ENCODE results near the gene PARD6B. TPM values are rescaled to one million over a fixed set of nuclear protein-coding genes. Genes with fewer than 3 reads are reported as not detected.
"Not testable (repeated sequence)": the region's sequence is repeated elsewhere in the genome, so short reads cannot be mapped to it uniquely, and the experiment has no call there.

The PARD6B gene, protein sequence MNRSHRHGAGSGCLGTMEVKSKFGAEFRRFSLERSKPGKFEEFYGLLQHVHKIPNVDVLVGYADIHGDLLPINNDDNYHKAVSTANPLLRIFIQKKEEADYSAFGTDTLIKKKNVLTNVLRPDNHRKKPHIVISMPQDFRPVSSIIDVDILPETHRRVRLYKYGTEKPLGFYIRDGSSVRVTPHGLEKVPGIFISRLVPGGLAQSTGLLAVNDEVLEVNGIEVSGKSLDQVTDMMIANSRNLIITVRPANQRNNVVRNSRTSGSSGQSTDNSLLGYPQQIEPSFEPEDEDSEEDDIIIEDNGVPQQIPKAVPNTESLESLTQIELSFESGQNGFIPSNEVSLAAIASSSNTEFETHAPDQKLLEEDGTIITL
- total RNA-seq: 0.20 and 0.22 TPM in 2 replicates

DNA sequence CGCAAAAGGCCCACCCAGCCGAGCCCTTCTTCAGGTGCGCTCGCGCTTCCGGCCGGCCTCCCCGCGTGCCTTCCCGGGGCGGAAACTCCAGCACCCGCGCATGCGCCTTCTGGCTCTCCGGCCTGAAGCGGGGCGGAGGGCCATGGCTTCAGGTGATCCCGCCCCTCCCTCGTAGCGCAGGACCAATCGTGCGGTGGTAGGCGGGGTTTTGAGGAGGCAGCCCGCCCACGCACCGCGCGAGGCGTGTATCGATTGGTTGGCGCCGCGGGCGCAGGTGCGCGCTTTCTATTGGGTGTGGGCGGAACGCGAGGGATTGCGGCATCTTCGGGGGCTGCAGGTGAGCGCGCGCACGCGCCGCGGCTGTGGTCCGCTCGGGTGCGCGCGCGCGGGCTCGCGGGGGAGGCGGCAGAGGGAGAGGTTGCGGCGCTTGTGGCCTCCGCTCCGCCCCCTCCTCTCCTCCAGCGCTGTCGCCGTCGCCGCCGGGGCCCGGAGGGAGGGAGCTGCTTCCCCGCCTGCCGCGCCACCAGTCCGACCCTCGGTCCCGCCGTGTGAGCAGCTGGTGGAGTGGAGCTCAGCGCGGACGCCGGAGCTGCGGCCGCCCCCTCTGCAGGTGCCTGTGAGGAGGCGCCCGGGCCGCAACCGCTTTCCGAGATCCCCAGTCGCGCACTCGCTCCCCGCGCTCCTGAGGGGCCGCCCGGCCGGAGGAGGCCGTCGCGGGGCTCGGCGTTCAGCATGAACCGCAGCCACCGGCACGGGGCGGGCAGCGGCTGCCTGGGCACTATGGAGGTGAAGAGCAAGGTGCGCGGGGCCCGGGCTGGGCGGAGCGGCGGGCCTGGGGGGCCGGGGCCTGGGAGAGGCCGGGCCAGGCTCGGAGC, at the start of gene PARD6B:
Gene PARD6B, plus strand, starts transcription at position 526 of the 875 bp plus-strand sequence. Its CDS starts 207 bp downstream, at position 733.
- DNase-seq (ENCODE audit: low read depth in 2 of 2): peak; percentile 75 to 91

DNA sequence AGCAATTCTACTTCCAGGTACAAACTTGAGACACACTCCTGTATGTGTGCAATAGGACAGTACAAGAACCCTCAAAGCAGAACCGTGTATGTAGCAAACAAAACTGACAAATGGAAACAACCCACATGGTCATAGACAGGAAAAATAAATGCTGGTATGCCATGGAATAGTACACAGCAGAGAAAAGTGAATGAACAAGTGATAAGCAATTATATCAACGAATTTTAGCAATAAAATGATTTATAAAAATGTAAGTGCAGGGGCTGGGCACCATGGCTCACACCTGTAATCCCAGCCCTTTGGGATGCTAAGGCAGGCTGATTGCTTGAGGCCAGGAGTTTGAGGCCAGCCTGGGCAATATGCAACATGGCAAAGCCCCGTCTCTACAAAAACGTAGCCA, 49.3 kb upstream of the PARD6B start:
- DNase-seq (ENCODE audit: low read depth in 2 of 2): no peak

DNA sequence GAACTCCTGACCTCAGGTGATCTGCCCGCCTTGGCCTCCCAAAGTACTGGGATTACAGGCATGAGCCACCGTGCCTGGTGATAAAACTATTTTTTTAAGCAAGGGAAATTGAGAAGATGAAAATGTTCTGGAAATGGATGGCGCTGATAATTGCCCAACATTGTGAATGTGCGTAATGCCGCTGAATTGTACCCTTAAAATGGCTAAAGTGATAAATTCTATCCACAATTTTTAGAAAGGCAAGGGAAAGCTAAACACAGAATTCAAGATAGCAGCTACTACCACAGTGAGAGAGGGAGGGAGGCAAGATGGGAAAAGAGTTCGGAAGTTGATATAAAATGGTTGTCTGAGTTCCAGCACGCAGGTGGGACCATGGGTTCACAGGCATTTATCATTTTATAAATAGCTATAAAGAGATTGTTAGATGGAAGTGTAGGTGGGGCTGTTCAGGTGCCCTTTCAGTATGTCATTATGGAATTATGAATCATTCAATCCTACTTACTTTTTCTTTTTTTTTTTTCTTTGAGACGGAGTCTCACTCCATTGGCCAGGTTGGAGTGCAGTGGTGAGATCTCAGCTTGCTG, 48.3 kb upstream of the PARD6B start:
- DNase-seq (ENCODE audit: low read depth in 2 of 2): no peak

DNA sequence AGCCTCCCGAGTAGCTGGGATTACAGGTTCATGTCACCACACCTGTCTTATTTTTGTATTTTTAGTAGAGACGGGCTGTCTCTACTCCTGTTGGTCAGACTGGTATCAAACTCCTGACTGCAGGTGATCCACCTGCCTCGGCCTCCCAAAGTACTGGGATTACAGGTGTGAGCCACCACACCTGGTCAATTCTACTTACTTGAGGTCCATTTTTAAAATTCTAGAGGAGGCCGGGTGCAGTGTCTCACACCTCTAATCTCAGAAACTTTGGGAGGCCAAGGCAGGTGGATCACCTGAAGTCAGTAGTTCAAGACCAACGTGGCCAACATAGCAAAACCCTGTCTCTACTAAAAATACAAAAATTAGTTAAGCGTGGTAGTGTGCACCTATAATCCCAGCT, 47.8 kb upstream of the PARD6B start:
- no peak for DNase-seq (ENCODE audit: low read depth in 2 of 2)

DNA sequence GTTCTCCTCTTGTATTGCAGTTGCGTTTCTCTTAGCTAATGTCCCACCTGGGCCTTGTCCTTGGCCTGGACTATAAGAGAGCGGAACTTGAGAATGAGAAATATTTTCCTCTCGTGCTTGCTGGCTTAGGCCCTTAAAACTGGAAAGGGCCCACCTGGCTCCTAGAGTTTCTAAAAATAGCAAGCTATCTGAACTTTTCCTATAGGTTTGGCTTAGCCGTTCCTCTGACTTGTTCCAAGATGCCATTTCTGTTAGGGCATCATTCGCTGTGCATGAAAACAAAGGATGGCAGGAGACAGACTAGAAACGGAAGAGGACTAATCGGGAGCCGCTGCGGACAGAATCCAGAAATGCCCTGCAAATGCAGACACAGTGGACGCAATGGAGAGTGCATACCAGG, 44.6 kb upstream of the PARD6B start:
- DNase-seq (ENCODE audit: low read depth in 2 of 2): no peak

DNA sequence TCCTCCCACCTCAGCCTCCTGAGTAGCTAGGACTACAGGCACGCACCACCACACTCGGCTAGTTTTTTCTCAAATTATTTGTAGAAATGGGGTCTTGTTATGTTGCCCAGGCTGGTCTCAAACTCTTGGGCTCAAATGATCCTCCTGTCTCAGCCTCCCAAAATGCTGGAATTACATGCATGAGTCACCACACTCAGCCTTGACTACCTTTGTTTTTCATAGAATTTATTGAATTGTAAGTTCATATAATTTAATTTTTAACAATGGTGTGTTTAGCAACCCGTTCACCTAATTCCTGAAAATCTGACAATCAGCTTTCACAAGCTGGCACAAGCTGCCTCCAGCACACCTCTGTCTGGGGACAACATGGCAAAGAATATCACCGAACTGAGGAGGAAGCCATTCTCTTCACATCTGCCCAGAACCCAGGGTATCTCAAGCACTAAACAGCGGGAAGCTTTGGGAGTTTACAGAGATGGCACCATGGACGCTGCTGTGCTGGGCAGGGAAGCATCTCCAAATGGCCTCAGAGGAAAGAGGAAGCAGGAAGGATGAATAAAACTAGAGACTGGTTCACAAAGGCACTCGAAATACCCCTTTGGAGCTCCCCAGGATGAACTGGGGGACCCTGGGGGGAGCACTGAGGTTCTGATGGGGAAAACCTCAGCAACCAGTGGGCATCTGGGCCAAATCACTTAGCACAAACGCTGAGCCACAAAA, 43.0 kb upstream of the PARD6B start:
- no peak for DNase-seq (ENCODE audit: low read depth in 2 of 2)

DNA sequence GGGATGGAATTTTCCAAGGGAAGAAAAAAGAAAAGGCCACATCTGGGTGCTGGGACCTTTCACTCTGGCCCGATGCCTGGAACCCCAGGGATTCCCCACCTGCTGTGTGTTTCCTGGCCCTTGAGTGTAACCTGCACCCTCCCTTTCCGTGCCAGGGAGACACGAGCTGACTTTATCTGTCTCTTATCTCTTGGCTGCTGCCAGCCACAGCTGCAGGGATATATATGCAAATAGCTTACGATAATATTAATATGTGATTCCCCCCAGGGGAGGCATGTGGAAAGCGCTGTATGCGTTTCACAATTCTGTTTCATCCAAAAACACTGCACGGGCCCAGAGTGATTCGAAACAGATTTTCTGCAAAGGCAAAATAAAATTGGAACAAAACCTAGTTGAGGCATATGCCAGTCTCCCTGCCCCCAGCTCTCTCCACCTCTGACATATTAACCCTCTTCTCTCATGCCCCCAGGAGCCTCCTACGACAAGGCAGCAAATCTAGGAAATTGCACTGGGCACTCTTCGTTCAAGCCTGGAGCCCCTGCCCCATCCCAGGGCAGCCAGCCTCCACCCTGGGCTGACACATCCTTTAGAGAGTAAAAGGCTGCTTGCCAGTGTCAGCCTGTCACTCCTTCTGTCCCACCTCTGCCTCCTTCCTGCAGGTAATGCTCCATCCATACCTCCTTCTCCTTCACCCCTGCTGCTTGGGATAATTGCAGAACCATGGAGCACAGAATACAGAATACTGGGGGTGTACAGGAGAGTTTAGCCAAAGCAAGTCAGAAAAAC, 41.3 kb upstream of the PARD6B start:
- peak in 1 of 2 donors; percentile 7 for DNase-seq (ENCODE audit: low read depth in 2 of 2)

DNA sequence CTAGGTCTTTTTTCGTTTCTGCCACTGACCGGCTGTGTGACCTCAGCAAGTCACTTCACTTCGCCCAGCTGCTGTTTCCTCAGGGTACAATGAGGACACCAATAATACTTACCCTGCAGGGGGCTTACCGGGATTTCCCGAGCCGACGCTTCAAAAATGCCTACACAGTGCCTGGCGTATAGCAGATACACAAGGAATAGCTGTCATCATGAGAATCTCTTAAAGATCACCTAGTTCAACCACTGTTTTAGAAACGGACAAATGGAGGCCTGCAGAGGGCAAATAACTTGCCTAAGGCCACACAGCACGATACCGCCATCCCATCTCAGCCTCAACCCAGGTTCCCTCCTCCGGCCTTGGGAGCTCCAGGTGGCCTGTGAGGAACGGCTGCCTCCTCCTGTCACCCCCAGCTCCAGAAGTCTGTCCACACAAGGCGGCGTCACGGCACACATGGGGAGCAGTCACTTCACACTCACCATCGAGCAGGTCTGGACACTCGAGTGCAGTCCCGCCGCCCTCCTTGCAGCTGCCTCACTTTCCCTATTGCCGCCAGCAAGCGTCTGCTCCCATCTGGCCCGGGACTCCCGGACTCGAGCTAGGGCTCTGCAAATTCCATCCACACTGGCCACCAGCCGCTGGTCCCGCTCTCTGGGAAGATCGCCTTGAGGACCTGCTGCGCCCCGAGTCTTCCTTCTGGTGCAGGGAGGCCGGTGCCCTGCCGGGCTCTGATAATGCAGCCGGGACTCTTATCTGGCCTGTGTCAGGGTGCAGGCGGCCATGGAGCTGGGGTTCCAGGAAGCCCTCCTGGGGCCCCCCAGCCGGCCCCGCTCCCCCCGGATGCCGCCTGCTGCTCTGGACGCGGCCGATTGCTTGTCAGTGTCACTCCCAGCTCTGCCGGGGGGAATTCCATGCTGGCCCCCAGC, 40.5 kb upstream of the PARD6B start, which contains the start of gene RIPOR3:
Gene RIPOR3, minus strand, starts transcription at position 893 of the 923 bp plus-strand sequence. Its CDS starts 414 bp downstream, at position 479.
- no peak for DNase-seq (ENCODE audit: low read depth in 2 of 2)

DNA sequence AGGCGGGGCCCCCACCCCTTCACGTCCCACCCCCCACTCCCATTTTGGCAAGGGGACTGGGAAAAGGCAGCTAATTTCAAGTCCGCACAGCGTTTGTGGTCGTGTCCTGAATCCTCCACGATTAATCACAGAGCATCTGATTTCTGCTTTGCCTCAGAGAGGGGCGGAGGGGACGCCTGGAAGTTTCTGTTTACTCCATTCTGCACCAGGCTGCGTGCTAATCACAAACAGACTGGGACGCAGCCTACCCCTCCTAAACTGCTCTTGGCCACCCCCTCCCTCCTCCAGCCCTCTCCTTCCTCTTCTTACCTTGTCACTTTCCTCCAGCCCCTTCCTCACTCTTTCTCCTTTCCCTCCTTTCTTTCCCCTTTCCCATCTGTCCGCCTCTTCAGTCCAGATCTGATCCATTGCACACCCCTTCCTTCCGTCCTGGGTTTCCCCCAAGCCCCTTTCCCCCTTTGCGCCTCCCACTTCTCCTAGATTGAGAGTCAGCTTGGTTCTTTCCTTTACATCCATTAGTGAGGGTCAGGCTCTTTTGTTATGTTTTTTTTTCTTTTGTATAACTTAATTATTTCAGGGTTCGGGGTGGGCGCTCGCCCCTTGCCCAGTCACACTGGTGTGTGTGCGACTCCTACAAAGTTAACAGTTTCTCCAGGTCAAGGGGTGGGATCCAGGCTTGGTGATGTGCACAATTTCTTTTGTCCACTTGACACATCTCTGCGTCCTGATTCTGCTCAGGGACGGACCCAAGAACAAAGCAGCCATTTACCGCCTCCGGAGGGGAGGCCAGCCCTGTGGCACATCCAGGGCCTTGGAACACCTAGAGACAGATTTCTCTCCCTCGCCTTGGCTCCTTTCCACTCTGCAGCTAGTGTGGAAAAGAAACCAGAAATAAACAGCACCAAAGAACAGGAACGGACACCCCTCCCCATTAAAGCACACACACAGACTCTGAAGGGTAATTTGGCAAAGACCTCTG, 39.5 kb upstream of the PARD6B start:
- DNase-seq (ENCODE audit: low read depth in 2 of 2): no peak

DNA sequence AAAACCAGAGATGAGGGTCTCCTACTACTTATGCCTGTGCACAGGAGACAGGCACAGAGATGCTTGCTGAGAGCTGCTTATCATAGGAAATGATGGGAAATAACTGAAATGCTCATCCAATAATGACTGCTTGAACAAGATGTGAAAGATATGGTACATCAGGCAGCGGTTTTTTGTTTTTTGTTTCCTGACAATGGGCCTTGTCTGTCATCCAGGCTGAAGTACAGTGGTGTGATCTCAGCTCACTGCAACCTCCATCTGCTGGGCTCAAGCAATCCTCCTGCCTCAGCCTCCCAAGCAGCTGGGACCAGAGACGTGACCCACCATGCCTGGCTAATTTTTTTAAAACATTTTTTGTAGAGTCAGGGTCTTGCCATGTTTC, 38.8 kb upstream of the PARD6B start:
- DNase-seq (ENCODE audit: low read depth in 2 of 2): no peak

DNA sequence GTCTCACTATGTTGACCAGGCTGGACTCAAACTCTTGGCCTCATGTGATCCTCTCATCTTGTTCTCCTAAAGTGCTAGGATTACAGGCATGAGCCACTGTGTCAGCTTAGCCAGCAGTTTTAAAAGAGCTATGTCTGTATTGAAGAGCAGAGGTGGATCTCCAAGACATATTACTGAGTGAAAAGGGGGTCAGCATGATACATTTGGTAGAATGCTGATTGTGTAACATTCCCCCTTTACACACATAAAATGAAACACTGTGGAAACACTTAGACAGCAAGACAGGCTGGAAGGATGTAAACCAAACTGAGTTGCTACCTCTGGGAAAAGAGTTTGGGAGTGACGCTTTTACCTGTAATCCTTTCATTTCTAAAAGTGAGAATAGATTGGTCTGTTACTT, 38.4 kb upstream of the PARD6B start:
- no peak for DNase-seq (ENCODE audit: low read depth in 2 of 2)

DNA sequence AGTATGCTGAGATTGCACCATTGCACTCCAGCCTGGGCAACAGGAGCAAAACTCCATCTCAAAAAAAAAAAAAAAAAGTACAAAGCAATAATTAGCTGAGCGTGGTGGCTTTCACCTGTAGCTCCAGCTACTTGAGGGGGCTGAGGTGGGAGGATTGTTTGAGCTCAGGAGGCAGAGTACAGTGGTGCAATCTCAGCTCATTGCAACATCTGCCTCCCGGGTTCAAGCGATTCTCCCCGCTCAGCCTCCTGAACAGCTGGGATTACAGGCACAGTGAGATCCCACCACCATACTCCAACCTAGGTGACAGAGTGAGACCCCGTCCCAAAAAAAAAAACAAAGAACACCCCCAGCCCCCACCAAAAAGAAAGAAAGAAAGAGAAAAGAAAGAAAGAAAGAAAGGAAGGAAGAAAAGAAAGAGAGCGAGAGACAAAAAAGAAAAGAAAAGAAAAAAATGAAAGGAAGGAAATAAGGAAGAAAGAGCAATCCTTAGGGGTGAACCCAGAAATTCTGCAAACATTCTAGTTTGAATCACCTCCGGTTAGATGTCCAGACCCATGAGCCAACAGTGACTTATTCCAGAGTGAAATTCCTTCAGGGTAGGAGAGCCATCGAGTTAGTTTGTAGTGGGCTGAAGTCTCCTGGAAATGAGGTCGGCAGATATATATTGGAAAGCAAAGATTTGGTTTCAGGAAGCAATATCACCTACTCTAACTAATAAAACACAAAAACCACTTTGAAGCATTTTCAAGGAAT, 36.8 kb upstream of the PARD6B start:
- DNase-seq (ENCODE audit: low read depth in 2 of 2): no peak

DNA sequence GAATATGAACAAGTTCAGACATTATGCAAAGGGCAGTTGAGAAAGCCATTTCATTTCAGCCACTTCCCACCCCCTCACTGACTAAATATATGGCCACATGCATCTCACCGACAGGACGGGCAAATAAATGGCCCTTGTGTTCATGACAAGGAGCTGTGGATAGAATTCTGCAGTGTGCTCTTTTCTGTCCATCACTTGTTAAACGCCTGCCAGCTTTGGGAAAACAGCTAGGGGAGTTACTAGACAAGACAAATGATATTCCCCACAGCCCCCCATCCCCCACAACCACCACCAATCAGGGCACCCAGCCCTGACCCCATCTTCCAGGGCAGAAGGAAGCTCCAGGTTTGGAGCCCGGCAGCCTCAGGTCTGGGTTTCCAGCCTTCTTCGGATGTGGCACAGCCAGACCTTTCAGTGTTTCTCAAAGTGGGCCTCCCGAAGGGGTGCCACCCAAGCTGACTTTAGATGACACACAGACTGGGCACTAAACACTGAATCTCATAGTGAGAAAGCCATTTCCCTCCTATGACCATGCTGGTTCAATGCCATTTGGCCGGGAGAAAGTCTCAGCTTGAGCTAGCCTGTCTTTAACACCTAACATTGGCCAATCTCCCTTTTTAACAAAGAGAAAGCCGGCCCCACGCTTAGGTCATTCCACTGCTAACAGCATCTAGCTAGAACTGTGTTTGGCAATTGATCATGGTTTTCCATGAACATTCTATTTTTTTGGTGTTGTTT, 36.1 kb upstream of the PARD6B start:
- DNase-seq (ENCODE audit: low read depth in 2 of 2): no peak

DNA sequence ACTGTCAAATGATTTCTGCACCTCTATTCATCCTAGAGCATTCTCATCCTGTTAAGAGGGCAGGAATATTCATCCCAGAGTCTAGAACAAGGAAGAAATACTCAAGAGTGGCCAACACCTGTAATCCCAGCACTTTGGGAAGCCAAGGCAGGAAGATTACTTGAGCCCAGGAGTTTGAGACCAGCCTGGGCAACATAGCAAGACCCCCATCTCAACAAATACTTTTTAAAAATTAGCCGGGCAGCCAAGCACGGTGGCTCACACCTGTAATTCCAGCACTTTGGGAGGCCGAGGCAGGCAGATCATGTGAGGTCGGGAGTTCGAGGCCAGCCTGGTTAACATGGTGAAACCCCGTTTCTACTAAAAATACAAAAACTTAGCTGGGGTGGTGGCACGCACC, 33.1 kb upstream of the PARD6B start:
- DNase-seq (ENCODE audit: low read depth in 2 of 2): not testable (repeated sequence)

DNA sequence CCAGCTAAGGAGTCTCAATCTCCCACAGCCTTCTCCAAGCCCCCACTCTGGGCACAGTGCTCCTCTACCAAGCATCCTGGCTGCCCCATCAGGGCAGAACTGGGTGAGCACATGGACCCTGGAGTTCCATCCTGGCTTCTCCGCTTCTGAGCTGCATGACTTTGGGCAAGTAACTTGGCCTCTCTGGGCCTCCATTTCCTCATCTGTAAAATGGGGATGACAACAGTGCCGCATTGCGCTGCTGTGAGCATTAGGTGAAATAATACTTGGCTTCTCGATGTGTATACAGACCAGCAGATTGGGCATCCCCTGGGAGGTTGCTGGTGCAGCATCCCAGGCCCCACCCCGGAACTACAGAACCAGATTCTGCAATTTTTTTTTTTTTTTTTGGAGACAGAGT, 31.7 kb upstream of the PARD6B start:
- no peak for DNase-seq (ENCODE audit: low read depth in 2 of 2)

DNA sequence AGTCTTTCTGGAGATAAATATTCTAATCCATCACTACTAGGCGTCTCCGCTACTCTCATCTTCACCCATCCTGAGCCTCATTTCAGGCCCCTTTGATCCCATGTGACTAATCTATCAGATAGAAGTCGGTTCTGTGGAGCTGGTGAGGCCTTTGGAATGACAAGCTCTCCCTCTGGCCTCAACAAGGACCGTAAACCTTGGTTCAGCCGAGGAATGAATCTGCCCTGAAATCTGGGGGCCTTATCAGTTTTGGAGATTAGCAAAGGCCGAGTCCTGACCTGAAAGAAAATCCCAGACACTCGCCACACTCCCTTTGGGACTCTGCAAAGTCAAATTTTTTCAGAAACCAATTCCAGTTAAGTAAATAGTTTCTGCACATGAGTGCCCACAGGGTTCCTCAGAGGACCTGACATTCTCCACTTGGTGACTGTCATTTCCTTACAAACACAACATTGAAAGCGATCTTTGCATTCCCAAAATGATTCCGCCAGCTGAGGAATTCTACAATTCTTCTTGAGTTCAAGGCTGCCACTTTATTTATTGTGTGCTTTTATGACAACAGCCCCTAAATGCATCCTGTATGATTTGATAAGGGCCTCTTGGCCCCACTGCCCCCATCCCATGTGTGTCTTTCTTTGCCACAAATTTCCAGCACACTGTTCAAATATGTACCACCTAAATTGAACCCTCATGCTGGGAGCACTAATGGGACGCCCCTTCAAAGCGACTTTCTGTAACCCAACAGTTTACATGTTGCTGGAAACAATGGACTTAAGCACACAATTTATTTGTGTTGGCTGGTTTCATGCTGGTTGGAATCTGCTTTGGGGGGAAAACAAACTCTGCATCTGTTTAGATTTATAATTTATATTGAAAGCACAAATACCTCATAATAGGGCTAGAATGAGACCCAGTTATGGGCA, 30.1 kb upstream of the PARD6B start:
- DNase-seq (ENCODE audit: low read depth in 2 of 2): no peak
